ENCODE measurements around the gene ELP4. TPM values are rescaled to one million over a fixed set of nuclear protein-coding genes. Genes with fewer than 3 reads are reported as not detected.

The ELP4 gene
- total RNA-seq, 1 donor from 2014 or later: 19.5 TPM

DNA sequence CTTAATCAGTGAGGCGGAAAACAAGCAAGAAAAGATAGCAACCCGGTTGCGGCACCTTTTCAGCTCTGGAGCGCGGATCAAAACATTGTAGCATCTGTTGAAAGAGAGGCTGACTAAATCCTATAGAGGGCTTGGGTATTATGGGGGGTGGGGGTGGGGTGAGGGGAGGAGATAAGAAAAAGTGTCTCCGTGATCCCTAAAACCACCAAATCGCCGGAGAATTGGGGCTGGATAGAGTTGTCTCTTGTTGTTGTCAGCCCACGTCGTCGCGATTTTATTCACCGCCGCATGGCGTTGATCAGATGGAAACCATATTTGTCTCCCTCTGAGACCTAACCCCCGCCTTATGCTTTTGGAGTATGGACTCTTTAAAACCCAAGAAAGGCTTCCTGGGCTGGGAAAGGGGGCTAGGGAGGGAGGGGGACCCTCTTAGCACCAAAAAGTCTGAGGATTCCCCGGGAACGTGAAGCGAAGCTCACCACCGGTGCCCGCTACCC lies 288.5 kb downstream of the ELP4 start:
- no peaks in the 10 kb centered on the region for H3K36me3 Mint-ChIP-seq
- H3K27me3 Mint-ChIP-seq (ENCODE audit: low read depth): peaks cover 91% of the 10 kb centered on the region
- peaks cover 24% of the 10 kb centered on the region for H3K4me1 Mint-ChIP-seq
- H3K27ac Mint-ChIP-seq: no peak overlapping the region
- peak overlapping the region; percentile 24 for H3K4me3 Mint-ChIP-seq
- H3K9me3 Mint-ChIP-seq: no peaks in the 10 kb centered on the region
- DNase-seq (ENCODE audit: low spot score in 2 of 2, unreplicated experiment in 2 of 2): no peak
- TF ChIP-seq, protein P1, sequence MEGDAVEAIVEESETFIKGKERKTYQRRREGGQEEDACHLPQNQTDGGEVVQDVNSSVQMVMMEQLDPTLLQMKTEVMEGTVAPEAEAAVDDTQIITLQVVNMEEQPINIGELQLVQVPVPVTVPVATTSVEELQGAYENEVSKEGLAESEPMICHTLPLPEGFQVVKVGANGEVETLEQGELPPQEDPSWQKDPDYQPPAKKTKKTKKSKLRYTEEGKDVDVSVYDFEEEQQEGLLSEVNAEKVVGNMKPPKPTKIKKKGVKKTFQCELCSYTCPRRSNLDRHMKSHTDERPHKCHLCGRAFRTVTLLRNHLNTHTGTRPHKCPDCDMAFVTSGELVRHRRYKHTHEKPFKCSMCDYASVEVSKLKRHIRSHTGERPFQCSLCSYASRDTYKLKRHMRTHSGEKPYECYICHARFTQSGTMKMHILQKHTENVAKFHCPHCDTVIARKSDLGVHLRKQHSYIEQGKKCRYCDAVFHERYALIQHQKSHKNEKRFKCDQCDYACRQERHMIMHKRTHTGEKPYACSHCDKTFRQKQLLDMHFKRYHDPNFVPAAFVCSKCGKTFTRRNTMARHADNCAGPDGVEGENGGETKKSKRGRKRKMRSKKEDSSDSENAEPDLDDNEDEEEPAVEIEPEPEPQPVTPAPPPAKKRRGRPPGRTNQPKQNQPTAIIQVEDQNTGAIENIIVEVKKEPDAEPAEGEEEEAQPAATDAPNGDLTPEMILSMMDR (IDR thresholded peaks at IDR 0.05; ENCODE audit: unreplicated experiment): no peak

DNA sequence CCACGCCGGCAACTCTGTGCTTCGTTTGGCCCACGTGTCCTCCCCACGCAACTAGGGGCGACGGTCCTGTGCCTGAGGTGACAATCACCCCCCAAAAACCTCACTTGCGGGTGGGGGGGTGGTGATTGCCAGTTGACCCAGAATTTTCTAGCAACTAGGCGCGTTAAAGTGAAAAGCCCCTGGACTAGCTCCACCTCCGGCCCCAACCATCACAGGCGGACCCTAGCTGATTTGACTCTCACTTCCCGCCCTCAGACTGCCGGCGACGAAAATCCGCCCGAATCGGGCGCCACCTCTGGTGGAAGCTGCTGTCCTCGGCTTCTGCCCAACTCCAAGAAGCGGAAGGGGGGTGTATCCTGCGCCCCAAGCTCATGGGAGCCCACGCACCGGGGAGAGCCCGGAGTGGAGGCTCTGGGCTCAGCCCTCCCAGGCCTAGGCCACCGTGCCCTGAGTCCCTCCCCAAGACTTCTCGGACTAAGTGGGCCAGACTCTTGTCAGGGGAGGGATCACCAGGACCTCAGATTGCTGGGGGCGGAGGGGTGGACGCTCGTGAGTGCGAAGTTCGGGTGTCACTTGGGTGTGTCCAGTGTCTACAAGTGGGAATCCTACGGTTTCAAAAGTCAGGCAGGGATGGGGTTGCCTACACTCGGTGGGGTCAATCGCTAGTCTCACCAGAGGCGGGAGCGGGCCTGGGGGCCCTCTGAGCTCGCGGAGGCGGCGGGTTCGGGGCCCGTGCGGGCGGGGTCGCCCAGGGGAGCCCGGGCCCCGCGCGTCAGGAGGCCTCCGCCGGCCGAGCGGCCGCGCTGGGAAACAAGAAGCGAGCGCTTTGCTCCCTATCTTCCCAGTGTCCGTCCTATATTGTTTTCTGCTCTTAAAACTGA lies 289.2 kb downstream of the ELP4 start:
- Mint-ChIP-seq H3K27ac (no peak overlapping the region), H3K4me3 (peak overlapping the region; percentile 36), H3K4me1 (peaks cover 24% of the 10 kb centered on the region), H3K9me3 (no peaks in the 10 kb centered on the region), H3K36me3 (no peaks in the 10 kb centered on the region), H3K27me3 (ENCODE audit: low read depth) (peaks cover 97% of the 10 kb centered on the region)
- DNase-seq (ENCODE audit: low spot score in 2 of 2, unreplicated experiment in 2 of 2): peak in 1 of 2 experiments; percentile 59
- TF ChIP-seq, protein P1 (IDR thresholded peaks at IDR 0.05; ENCODE audit: unreplicated experiment): no peak

DNA sequence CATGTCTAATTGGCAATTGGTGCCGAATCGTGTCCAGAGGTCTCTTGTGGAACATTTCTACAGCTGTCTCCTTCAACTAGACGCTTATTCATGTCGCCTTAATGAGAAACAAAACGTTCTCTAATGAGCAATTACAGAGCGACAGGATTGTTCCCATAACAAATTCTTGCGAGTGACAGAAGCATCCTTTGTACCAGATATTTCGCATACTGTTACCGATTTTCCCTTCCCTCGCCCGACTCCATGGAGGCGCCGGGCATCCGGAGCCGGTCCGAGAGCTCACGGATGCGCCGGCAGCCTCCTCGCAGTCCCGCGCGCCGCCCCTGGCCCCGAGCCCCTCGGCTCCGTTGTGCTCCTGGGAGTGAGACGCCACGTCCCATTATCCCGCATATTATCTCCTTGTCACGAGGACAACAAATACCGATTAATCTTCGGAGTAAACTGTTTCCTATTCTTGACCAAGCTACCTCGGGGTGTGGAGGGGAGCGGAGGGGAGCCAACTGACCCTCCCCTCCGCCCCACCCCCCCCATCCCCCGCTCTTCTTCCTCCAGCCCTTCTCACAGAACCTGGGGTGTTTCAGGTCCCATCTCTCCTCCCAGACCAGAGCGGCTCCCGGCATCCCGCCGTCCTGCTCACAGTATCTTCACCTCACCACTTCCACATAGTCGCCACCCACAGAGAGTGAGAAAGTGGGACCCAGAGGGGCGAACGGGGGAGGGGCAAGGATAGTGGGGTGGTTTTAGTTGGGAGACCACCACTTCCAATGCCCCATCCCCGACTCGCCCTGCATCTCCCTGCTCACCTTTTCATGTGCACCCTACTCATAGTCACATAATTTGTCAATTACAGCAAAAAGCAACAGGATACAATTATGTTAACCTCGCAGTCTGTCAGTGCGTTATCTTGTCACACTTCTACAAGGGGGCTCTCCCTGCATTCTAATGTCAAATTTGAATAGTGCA lies 290.1 kb downstream of the ELP4 start:
- DNase-seq (ENCODE audit: low spot score in 2 of 2, unreplicated experiment in 2 of 2): no peak
- peaks cover 33% of the 10 kb centered on the region for H3K4me1 Mint-ChIP-seq
- H3K9me3 Mint-ChIP-seq: no peaks in the 10 kb centered on the region
- H3K36me3 Mint-ChIP-seq: no peaks in the 10 kb centered on the region
- H3K27ac Mint-ChIP-seq: no peak overlapping the region
- no peak overlapping the region for H3K4me3 Mint-ChIP-seq
- H3K27me3 Mint-ChIP-seq (ENCODE audit: low read depth): peaks cover 98% of the 10 kb centered on the region
- TF ChIP-seq, protein P1 (IDR thresholded peaks at IDR 0.05; ENCODE audit: unreplicated experiment): no peak

DNA sequence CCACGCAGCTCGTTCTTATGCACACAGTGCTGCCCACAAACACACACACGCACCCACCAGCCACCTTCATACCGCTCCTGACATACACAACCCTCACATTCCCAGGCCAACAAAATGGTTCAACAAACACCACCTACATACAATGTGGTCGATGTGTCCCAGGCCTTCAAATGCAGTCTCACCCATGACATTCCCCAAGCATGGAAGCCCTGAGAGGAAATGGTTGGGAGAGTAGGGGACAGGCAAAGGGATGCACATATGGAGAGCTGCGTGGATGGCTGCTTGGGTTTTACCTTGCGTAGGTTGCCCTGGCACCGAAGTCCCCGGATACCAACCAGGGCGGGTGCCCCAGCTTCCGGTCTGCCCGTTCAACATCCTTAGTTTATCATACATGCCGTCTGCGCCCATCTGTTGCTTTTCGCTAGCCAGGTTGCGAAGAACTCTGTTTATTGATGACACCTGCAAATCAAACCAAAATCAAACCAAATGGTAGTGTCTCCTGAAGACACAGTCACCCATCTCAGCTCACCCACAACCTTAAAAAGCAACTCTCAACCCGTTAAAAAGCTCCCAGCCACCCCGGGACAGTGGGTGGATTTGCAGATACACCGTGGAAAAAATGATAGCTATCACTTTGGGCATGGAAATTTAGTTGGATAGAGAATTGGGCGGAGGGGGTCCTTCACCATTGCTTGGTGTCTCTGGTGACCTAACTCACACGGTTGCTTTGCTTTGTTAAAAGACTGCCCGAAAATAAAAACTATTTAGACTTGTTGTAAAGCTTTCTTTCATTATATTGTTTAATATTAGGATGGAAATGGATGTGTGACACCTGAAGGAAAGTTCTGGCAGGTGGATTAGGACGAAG lies 291.1 kb downstream of the ELP4 start:
- TF ChIP-seq, protein P1 (IDR thresholded peaks at IDR 0.05; ENCODE audit: unreplicated experiment): no peak
- Mint-ChIP-seq H3K4me3 (no peak overlapping the region), H3K4me1 (peaks cover 35% of the 10 kb centered on the region), H3K9me3 (no peaks in the 10 kb centered on the region), H3K27me3 (ENCODE audit: low read depth) (peaks cover 98% of the 10 kb centered on the region), H3K27ac (no peak overlapping the region), H3K36me3 (no peaks in the 10 kb centered on the region)
- no peak for DNase-seq (ENCODE audit: low spot score in 2 of 2, unreplicated experiment in 2 of 2)

DNA sequence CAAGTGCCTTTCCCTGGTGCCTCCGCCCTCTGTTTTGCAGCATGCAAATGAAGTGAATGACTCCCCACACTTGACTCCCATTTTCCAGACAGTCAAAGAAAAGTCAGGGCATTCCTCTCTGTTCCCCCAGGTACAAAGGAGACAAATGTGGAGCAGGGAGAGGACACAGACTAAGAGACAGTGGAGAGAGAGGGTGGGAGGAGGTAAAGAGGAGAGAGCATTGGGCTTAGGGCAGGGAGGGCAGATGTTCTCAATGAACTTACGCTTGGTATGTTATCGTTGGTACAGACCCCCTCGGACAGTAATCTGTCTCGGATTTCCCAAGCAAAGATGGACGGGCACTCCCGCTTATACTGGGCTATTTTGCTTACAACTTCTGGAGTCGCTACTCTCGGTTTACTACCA lies 291.7 kb downstream of the ELP4 start:
- H3K27me3 Mint-ChIP-seq (ENCODE audit: low read depth): peaks cover 97% of the 10 kb centered on the region
- H3K4me3 Mint-ChIP-seq: no peak overlapping the region
- H3K4me1 Mint-ChIP-seq: peaks cover 35% of the 10 kb centered on the region
- no peak overlapping the region for H3K27ac Mint-ChIP-seq
- no peak for DNase-seq (ENCODE audit: low spot score in 2 of 2, unreplicated experiment in 2 of 2)
- TF ChIP-seq, protein P1 (IDR thresholded peaks at IDR 0.05; ENCODE audit: unreplicated experiment): no peak
- H3K36me3 Mint-ChIP-seq: no peaks in the 10 kb centered on the region
- H3K9me3 Mint-ChIP-seq: no peaks in the 10 kb centered on the region
